Stimulated activated CD8-positive, alpha-beta memory T cell treated with anti-CD3 and anti-CD28 coated beads, Interleukin-15, amount 100 ng/mL, for 4 hours (primary cell): ENCODE results near the gene LIMCH1.

Source experiments
- DNase-seq, 2 donors: peaks; one replicate each; pipeline ENCODE4 v3.0.0-alpha.2; 2020; ENCODE audit warnings: low read depth in 2 of 2

LIMCH1 gene

DNA sequence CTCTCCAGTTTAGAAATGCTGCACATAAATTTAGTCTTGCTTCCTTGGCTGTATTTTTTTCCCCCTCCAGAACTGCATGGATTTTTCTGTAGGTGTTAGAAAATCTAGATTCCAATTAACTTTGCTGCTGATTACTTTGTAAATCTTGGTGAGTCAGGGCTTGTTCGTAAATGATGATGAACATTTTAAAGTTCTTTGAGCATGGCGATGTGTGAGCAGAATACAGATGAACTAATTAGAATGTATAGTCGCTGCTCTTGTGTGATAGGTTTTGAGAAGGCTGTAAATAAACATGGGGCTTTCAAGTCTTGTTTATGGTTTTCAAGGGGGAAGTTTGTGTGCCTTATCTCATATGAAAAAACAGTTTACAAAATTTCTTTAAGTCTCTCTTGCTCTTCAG, 23.3 kb downstream of the LIMCH1 start:
- DNase-seq = no peak

DNA sequence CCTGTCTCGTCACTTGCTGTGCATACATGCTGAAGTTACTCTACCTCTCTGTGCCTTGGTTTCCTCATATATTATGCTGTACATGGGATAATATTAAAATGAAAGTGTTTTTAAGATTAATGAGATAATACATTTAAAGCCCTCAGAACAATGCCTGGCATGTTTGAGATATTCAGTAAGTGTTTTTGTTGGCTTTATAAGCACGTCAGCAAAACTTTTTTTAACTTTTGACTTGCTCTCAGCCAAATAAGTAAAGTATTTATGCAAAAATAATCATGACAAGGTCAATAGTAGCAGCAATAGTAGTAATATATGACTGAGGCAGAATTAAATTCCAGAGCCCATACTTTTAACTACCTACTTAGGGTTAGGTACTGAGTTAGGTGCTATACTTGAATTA, 29.2 kb downstream of the LIMCH1 start:
- no peak for DNase-seq

DNA sequence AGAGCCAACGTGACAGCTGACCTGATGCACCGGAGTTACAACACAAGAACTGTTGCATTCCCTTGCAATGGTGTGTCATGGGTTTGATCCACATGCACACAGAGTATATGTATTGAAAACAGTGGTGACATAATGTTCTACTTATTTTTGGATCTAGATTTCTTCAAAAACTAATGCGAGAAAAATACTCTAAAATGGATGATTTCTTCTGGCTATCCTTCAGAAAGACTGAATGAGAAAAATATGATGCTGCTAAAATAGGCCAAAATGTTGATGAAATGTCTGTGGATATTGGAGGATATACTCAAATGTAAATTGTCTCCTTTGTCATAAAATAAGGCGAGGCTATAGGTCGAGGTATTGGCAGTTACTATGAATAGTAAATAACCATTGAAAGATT, 30.4 kb downstream of the LIMCH1 start:
- no peak for DNase-seq

DNA sequence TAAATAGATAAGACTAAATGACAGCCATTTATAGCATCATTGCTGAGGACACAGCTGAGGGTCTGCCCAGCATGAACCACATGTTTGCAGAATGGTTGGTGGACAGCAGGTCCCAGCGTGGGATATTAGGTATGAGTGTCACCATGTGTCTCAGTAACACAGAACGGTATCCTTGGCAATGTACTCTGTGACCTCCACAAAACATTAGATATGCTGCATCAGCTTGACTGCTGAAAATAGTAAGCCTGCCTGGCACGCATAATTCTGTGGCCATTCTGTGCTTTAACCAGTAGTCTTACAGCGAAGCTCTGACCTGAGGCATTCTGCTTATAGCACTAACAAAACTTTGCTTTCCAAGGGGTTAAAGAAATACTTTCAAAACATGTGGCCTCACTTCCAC, 32.0 kb downstream of the LIMCH1 start:
- no peak for DNase-seq

DNA sequence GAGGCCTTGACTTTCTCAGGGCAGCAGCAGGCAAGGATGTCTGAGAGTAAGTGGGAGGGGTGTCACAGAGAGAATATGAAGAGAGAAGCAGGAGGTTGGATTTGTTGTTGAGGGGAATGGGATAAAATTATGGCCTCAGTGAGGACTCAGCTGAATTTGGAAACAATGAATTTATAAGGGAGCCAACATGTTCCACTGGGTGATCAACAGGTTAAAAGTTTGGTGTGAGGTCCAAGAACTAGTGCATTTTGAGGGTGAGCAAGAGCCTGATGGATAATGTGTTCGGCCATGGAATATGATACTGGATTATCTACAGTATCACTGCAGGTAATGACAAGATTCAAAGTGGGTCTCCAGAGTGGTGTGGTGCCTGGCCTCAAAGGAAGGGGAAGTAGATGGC, 33.5 kb downstream of the LIMCH1 start:
- no peak for DNase-seq

DNA sequence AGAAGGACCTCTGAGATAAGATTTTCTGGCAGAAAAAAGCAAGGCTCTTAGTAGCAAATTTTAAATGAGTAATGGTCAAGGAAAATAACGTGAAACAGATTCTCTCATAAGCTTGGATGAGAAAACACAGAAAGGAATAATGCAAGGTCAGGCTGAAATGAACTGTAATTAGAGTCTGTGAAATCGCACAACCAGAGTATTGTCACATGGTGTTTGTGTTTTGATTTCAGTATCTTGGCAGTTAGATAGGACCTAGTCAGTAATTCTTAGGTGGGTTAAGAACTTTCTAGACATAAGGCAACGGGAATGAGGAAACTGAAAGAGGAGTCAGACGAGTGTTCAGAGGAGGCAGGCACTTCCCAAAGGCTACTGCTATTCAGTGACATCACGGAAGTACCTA, 34.6 kb downstream of the LIMCH1 start:
- DNase-seq = no peak

DNA sequence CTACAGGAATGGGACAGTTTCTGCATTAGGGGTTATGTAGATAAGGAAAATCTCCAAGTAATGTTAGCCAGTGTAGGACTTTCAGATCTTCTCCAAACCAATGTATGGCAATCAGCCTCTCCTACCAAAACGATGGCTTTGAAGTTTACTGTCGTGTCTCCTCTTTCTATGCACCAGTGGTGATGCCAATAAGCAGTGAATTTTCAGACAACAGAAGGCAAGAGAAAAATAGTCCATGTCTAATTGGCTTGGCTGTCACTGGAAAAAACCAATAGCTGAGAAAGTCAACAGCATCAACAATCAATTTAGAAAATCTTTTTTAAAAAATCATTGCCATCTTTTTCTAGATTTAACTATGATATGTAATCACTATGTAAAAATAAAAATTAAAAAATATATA, 35.0 kb downstream of the LIMCH1 start:
- DNase-seq = no peak

DNA sequence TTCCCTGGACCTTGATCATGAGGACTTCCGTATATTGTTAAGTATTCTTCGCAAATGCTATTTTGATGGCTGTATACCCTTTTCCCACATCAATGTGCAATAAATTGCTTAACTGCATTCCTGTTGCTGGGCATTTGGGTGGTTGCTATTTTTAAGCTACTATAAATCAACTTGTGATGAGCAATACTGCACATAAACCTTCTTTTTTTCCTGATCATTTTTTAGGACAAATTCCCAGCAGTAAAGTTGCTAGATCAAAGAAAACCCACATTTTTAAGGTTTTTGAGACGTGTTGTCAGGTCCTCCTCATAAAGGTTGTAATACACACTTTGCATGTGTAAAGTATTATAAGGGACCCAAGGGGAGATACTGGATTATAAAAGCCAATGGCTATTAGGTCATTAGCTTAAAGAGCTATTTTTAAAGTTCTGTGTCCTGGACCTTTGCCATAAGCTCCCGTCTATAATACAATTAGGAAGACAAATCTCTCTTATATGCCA, 35.6 kb downstream of the LIMCH1 start:
- DNase-seq = no peak

DNA sequence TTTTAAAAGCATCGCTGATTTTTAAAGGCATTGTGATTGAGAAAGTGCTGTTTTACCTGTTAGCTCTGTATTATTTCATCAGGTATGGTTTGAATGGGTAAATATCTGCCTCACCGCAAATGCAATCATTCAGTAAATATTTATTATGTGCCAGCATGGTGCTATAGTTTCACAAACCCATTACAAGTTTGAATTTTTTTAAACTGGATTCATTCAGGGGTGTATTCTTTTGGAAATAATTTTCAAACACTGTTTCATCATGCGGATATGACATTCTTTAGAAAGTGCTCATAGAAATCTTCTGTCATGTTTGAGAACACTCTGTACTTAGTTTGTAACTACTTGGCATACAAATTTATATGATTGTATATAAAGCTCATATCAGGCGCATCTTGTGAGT, 37.2 kb downstream of the LIMCH1 start:
- DNase-seq = no peak

DNA sequence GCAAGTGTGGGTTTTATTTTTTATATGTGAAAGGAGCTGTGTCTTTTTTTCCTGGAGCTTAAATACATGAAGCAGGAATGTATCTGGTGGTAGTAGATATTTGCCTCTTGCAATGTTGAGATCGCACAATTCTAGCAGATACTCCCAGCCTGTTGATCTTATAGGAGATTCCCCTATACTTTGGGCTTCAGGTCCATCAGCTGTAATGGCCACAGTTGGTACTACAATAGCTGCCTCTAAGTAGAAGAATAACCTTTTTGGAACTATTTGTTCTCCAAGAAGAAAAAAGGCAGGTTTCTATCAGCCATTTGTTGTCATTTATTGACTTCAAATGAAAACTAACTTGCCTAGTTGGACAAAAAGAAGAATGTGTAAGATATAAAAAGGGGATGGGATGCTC, 37.7 kb downstream of the LIMCH1 start:
- DNase-seq = no peak

DNA sequence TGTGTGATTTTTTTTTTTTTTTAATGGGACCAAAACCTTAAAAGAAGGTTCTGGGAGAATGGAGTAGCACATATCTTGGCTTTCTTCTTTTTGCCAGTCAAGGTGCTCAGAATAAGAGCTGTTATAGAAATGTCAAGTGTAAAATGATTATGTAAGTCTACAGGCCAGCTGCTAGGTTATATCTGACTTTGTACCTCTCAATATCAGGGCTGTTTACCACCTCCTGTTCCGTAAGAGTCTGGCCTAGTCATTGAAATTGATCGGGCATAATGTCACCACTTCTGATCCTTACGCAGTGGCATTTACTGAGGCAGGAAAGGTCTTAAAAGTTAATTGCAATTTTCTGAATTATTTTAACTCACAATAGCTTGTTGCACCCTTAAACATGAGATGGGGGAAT, 41.1 kb downstream of the LIMCH1 start:
- no peak for DNase-seq

DNA sequence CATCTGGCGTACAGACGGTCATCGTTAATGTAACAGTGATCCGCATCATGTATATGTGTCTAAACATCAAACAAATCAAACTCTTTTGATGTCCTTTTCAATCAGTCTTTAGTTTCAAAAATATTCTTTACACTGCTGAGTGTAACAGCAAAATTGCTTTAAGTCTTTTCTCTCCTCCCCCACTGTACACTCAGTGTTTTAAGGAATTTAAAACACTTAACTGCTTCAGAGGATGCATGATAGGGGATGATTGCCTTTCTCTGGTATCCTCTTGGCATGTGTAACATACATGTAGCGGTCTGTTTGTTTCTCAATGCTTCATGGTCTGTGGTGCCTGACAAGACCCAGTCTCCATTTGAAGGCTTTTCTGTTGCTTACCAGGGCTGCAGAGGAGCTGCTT, 41.6 kb downstream of the LIMCH1 start:
- DNase-seq = no peak

DNA sequence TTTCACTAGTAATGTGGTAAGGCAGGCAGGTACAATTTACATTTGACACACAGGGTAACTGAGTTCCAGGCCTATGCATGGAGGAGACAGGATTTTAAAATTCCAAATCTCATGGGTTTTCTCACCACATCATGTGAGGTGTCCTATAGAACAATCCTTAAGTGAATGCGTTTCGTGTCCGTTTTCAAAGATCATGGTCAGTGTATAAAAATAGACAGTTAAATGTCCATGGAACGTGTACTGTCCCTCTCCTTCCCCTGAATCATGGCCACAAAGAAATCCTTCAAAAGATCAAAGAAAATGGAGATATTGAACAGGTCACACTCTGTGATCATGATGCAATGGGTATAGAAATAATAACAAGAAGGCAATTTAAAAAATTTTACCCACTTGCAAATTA, 42.0 kb downstream of the LIMCH1 start:
- no peak for DNase-seq

DNA sequence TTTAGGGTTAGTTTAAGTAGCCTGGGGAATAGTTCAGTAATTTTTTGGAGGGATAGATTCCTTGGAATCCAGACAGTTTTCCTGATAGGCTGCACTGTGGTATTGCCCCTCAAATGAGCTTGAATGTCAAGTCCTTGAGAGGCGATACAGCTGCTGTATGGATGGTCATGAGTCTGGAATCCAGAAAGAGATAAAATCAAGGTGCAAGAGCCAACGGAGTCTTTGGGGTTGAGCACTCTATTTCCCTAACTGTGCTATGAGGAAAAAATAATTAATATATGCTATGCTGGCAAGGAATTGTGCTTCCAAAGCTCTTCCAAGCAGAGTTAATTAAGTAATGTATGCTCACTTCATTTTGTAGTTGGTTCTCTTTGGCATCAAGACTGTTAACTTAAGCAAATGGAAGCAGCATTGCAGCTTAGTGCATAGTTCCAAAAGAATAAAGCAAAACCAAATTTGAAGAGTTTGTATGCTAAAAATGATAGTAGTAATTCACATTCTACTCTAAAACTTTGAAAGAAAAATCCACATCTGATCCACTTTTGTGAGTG, 48.8 kb downstream of the LIMCH1 start:
- no peak for DNase-seq

DNA sequence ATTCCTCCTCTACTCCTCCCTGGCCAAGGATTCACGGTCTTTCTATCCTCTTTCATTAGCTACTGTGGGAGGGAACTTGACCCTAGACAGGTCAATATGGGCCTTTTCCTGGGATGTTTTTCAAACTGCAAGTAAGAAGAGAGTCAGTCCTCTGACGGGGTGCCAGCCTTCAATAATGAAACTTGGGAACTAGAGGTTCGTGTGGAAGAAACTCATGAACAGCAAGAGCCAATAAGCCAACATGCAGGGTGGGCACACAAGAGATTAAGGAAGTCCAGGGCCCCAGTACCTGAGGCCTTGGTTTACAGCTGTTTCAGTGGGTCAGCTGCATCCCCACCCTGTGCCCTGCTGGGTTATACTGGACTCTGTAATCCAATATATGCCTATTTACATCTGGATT, 49.3 kb downstream of the LIMCH1 start:
- DNase-seq = no peak

DNA sequence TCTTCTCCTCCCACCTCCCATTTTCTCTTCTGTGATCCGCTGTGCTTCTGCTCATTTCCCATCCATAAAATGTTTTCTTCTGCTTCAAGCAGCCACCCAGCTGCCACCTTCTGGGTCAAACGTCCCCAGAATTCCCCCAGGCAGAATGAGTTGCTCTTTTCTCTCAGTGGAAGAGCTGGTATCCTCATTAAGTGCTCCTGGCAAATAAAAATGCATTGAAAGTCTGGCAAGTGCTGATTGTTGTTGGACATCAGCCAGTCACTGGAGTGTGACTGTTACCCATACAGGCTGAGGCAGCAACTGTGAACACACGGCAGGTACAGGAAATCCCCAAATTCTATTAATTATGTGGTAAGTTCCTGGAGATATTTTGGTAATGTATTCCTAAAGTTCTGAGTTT, 52.6 kb downstream of the LIMCH1 start:
- no peak for DNase-seq

DNA sequence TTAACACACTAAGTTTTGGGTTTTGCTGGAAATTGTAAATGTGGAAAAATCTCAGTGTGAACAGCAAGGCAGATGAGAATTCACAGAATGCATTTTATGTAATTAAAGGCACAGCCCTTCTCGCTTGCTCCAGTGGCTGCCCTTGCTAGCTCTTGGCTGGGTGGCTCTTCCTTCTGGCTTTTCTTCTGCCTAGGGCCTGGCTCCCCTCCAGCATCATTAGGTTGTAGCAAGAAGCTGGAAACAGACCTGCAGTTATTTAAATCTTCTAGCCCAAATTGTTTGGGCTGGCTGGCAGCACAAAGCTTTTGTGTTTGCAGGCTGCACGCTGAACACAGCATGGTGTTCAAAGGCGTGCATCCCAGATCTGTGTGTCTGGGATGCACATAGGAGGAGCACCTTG, 56.5 kb downstream of the LIMCH1 start:
- DNase-seq = no peak

DNA sequence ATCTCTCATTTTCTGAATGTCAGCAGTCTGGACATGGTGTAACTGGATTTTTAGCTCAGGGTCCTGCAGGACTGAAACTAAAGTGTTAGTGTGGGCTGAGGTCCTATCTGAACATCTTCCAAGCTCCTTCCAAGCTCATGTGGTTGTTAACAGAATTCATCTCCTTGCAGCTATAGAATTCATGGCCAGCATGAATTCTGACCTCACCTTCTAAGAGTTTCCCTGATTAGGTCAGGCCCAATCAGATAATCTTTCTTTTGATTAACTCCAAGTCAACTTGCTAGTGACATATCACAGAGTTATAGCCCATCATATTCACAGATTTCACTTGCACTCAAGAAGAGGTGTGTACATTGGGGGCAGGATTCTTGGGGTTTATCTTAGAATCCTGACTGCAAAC, 59.5 kb downstream of the LIMCH1 start:
- no peak for DNase-seq

DNA sequence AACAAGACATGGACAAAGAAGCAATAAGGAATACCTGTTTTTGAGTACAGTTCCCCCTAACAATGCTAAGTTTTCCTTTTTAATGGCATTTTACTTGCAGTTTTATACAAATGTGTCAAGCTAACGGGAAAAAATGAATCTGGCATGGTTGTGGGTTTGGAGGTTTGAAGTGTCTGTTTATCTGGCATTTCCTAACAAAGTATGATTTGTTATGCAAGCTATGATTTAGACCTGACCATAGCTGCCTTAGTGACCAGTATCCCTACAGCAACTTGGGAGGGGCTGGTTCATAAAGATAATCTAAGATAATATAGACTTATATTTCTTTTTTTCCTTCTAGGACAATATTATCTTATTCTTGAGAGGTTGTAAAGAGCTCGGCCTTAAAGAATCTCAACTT, 60.6 kb downstream of the LIMCH1 start:
- DNase-seq = no peak

DNA sequence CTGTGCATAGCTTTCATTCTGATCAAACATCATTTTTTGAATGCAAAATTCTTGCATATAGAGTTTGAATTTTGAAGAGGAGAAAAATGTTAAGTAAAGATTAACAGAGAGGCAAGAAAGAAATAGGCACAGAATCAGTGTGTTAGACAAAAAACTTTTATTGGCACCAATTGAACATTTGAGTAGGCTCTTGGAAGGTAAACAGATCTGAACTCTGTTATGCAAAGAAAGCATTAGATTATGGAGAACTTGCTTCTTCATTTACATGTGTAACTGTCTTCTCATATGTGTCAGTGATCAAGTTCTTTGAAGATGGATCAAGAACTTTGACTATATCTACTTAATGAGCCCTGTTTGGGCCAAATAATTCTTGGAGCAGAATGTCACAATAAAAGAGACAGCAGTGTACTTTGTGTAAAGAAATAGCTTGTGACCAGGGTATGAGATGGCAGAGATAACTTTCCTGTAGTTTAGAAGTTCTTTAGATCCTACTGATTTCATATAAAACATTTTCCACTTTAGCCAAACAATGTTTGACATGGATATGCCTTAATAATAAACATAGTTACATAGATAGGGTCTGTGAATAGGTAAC, 61.3 kb downstream of the LIMCH1 start:
- DNase-seq = no peak

DNA sequence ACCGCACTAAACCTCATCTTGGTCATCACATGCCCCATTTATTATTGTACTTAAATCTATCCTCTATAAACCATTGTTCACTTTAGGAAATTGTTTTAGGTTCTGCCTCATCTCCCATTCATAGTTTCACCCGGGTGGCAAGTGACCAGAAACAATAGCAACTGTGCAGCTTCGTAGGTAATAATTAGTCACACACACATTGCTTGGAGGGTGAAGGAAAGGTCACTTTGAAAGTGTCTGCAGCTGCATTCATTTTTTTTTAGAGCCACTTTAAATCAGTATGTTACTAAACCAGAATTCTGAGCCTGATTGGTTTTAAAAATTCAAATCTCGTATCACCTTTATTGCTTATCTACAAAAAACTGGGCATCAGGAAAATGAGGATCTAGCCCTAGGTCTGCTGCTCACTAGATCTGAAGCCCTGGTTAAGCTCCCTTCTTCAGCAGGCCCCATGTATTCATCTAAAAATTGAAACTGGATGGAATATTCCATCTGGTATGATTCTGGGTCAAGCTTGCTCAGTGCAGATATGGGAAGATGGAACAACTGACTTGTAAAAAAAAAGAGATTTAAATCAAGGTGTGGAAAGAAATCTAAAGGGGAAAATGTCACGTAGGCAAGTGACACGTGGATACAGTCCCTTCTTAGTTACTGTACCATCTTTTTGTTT, 62.4 kb downstream of the LIMCH1 start:
- no peak for DNase-seq

DNA sequence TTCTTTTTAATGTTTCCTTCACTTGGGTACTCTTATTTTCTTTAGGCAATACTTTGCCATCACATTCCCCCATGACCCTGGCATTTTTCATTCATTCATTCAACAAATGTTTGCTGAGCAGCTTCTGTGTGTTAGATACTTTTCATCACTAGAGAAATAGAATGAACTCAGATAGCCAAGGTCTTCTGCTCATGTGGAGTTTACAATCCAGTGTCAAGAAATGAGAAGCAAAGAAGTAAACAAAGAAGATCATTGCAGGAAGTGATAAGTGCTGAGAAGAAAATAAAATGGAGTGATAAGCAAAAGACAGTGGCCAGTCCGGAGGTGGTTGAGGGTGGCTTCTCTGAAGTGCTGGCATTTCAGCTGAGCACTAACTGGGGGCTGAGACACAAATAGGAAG, 63.1 kb downstream of the LIMCH1 start:
- no peak for DNase-seq

DNA sequence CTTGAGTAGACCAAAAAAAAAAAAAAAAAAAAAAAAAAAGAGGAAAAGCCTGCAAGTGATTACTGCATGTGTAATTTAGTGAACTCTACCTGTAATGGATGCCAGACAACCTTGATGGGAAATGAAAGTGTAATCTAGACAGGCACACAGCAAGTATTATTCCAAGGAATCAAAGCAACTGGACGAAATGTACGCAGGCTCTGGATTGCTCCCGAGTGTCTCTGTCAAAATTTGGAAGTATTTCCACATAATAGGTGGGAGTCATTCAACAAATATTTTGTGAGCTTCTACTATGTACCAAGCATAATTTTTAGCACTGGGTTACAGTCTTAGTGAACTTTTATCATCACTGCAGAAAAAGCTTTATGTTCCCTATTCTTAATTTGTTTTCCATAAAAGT, 64.2 kb downstream of the LIMCH1 start:
- no peak for DNase-seq
